ENCODE data around the gene MYH7.
A peak's percentile ranks its signal among the peaks of the same experiment; 100 is the strongest.

MYH7 gene

DNA sequence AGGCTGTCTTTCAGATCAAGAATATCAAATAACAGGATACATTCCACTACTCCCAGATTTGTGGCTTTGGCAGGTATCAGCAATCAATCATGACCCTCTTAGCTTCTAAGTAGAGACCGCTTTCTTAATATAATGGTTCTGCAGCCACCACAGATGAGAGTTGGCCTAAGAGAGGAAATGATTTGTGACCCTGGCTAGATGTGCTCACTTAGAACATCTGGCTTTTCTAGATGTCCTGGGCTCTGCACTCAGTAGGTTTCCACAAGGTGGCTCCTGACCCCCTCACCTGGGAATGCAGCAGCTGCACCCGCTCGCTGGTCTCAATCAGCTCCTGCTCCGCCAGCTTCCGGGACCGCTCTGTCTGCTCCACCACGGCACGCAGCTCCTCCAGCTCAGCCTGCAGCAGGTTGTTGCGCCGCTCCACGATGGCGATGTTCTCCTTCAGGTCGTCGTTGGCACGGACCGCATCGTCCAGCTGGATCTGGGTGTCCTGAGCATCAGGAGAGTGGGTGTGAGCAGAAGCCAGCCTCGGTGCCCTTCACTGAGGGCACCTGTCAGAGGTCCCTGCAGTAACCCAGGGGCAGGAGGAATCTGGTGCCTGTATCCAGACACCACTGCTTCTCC is 49.7 kb downstream of the MYH7 start:
- no peak for DNase-seq

DNA sequence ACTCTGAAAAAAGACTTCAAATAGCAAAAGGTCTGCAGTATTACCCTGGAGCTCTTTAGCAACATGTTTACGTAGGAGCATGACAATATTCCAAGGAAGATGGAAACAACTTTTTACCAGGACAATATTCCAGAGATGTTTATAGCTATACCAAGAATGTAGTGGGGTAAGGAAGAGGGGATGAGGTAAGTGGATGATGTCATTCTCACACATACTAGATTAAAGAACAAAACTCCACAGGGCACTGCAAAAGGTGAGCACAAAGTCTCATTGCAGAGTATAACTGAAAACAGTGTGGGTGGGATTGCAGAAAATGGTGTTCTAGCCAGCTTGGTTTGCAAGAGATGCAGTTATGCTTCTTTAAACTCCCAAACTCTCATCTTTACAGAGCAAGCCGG is 50.2 kb downstream of the MYH7 start:
- DNase-seq, result no peak

DNA sequence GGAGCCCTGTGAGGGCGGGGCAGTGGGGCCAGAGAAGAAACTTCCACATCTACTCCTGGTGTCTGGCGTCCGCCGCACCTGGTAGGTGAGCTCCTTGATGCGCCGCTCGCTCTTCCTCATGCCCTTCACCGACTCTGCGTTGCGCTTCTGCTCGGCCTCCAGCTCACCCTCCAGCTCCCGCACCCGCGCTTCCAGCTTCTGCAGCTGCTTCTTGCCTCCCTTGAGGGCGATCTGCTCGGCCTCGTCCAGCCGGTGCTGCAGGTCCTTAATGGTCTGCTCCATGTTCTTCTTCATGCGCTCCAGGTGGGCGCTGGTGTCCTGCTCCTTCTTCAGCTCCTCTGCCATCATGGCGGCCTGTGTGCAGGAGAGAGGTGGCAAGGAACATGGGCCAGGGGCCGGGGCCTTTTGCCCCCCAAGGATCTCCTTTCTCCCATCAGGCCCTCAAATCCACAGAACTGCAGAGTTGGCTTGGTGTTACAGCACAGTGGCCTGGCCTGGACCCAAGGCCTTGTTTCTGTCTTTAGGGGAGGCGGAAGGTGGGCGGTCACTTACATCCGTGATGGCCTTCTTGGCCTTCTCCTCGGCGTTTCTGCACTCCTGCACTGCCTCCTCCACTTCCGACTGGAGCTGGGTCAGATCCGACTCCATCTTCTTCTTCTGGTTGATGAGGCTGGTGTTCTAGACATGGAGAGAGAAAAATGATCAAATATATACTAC is 50.9 kb downstream of the MYH7 start:
- DNase-seq, result no peak

DNA sequence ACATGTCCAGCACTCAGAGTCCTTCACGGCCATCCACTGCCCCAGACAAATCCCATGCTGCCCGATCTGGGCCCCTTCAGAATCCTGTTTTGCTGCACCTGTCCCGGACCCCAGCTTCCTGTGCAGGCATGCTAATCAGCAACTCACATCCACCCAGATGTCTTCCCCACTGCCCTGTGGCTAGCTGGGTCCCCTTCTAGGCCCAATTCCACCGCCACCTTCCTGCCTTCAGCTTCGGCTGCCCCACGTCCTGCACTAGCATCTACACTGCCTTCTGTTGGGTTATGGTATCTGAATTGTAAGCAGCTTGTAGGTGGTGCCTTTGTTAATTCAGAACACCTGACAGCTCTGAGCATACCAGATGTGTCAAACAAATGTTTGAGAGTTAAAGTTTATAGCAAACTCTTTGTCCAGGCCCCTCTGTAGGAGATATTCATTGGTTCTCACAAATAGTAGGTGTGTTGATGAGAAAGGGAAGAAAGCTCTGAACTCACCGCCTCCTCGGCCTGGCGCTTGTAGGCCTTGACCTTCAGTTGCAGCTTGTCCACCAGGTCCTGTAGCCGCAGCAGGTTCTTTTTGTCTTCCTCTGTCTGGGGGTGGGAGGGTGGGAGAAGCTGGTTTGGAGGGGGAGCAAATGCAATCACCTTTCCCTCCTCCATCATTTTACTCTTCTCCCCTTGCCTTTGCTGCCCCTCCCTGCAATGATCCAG is 52.6 kb downstream of the MYH7 start:
- DNase-seq, result no peak

DNA sequence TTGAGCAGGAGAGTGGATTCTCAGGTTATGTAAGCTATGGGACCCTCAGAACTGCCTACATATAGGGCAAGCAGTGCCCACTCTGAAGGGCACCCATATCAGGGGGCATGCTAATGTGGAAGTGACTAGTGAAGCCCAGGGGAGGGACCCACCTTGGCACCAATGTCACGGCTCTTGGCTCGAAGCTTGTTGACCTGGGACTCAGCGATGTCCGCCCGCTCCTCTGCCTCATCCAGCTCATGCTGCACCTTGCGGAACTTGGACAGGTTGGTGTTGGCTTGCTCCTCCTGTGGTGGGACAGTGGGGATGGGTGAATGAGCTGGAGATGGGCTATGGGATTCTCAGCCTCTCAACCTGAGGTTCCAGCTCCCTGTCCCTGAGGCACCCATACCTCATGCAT is 53.2 kb downstream of the MYH7 start:
- DNase-seq, result no peak

DNA sequence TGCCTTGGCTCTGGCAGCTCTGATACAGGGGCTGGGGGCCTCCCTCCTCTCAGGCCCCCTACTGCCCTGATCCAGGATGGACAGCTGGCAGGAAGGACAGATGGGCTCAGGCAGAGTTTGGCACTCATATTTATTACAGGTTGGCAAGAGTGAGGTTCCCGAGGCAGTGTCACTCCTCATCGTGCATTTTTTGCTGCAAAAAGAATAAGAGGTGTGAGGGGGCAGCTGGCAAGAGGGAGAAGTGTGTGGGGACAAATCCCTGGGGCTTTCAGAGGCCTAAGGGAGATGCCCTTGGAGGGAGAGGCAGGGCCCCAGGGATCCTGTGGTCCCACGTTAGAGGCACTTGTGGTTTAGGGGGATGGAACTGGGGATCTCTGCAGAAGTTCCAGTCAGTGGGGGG is 53.6 kb downstream of the MYH7 start:
- no peak for DNase-seq

DNA sequence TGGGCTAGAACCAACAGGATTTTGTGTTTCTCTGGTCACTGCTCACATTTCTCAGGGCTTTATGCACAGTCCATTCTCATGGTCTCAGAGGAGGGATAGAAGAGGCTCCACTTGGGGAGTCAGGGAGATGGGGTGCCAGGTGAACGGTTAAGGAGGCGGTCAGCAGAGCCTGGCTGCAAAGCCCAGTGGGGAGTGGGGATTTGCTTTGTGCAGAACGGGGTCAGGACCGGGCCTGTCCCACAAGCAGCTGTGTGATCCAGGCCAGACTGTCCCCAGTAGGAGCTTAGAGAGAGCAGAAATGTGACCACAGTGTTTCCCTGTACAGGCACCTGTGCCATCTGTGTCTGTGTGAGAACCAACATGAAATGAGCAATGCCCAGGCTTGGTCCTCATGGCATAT is 54.5 kb downstream of the MYH7 start:
- DNase-seq, result no peak

DNA sequence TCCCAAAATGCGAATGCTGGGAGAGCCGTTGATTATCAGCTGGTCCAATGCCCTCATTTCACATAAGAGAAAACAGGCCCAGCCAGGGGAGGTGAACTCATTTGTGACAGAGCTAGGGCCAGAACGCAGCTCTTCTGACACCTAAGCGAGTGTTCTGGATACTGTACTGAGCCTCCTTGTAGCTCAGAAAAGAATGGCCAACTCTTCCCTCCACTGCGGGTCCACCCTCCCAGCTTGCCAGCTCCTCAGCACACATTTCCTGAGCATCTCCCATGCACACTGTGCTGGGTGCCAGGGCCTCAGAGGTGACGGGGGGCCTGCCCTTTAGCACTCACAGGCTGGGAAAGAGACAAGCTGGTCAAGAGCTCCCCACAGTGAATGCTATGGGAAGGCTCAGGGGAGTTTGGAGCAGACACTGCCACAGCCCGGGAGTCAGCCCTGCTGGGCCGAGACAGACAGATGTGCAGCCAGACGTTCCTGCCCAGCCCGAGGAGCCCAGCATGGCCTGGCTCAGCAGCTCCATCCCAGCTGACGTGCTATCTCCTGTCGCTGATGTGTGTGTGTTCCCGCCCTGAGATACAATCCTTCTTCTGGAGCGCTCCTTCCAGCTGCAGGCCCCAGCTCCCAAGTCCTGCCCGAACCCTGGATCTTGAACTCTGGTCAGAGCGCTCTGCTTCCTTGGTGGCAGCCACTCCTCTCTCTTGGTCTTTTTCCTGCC is 55.1 kb downstream of the MYH7 start:
- DNase-seq, result no peak

DNA sequence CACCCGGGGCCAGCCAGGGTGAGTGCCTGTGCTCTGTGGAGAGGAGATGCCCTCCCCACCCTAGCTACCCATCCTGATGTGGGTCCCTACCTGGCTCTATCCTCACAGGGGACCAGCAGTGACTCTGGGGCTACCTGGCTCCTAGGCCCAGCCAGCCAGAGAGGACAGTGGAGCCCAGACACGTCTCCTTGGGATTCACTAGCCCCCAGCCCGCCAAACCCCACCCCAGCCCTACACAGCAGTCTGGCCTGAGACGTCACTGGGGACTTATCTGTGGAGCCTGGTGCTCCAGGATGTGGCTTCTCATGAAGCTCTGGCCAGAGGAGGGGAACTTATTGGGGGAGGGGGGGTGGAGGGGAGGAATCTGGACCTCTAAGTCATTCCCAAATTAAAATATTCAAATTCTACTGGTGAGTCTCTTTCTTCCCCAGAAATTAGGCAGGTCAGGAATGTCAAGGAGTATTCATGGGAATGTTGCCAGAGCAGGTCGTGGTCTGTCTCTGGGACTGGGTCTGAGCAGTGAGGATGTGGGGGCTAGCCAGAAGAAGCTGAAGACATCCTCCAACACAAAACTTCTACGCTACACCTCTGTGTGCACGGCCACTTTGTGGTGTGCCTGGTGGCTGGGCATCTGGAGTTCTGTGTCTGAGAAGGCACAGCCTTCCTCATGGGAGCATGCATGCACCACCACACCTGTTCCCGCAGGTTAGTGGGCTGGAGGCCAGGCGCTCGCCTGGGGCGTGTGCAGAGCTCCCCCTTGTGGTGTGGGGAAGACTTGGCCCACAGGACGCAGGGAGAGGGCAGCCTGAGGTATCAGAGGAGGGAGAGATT is 55.9 kb downstream of the MYH7 start:
- peak; percentile 54 to 79 (median 66) for DNase-seq

DNA sequence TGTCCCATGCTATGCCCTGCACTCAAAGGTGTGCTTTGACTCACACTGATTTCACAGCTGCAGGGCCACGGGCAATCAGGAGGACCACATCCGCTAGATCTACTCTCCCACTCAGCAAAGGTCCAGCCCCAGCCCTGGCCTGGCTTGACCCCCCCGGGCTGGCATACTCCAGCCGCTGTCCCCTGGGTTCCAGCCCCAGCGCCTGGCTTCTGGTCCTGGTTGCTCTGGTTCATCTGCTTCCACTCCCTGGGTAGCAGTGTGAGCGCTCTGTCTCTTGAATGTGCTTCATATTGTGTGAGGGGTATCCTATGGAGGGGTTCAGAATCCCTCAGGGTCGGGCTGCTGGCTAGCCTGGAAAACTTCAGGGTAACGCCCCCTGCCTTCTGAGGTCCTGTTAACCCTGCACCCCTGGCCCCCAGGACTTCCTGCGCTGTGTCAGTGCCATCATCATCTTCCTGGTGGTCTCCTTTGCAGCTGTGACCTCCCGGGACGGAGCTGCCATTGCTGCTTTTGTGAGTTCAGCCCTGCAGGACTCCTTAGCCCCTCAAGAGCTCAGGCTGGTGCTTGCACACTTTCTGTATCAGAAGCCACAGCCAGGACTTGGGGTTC is 56.7 kb downstream of the MYH7 start:
- DNase-seq, result no peak

DNA sequence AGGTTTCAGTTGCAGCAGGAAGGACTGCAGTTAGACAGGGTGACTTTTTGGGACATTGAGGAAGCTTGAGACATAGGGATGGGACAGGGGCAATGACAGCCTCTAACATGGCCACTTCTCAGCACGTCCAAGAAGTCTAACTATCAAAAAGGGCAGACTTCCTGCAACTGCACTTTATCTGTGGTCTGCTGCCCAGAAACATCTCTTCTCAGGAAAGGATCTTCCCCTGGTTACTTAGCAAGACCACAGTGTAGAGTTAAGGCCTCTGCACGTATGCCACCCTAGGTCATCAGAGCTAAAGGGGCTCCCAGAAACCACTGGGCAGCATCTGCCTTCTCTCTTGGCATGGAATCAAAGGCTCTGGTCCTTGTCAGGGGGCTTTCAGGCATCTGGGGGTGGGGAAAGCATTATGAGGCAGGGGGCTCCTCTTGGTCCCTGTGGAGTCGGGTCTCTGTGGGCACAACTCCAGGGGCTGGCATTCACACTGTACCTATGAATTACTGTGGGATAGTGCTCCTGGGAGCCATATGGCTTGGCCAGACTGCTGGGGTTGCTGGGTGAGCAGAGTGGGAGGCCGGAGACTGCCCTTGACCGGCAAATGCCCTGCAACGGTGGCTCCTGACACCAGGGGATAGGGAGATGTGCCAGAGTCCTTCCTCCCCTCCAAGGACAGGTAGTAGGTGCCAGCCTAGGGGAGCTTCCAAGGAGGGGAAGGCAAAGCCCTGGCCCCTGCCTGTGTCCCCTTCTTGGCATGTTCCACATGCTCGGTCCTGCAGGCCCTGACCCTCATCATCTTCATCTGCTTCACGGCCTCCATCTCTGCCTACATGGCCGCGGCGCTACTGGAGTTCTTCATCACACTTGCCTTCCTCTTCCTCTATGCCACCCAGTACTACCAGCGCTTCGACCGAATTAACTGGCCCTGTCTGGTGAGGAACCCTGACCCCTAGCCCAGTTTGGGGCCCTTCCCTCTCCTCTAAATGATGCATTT is 57.6 kb downstream of the MYH7 start:
- no peak for DNase-seq

DNA sequence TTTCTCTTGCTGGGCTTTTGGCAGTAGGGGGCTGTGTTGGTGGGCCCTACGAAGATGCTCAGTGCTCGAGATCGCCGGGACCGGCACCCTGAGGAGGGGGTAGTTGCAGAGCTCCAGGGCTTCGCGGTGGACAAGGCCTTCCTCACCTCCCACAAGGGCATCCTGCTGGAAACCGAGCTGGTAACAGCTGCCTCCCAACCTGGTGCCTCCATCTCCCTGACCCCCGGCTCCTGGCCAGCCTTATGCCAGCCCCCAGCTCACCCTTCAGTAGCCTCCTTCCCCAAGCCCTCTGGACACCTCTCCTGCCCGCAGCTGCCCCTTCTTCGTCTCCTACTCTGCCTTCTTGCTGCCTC is 58.3 kb downstream of the MYH7 start:
- no peak for DNase-seq

DNA sequence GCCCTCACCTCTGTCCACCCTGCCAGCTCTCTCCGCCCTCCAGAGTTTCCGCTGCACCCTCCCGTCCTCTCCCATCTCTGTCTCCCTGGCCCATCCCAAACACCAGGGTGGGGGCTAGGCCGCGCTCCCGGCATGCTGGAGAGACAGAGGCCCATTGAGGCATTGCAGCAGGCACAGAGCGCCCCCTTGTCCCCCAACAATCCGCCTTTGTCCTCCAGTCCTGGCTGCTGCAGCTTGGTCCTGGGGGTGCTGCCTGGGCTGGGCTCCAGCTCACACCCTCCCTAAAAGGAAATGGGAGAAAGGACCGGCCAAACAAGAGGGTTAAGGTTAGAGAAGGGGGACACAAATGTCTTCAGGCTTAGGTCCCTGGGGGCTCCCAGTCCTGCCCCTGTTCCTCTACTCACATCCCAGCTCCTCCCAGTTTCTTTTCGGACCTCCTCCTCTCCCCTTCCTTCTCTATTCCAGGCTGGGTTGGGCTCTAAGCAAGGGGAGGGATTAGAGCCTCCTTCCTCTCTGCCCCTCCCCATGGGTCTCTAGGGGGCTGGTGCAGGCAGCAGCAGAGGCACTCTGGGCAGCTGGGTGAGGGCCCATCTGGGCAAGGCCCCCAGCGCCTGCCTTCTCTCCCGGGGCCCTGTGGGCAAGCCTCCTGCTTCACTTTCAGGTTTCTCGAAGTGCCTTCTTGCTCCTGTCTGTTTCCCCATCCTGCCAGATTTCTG is 58.8 kb downstream of the MYH7 start, which contains the start of gene CMTM5:
TSS of gene CMTM5 (plus strand) at position 565 of the 716 bp plus-strand sequence. CDS start 206 bp downstream, outside the sequence.
- no peak for DNase-seq

DNA sequence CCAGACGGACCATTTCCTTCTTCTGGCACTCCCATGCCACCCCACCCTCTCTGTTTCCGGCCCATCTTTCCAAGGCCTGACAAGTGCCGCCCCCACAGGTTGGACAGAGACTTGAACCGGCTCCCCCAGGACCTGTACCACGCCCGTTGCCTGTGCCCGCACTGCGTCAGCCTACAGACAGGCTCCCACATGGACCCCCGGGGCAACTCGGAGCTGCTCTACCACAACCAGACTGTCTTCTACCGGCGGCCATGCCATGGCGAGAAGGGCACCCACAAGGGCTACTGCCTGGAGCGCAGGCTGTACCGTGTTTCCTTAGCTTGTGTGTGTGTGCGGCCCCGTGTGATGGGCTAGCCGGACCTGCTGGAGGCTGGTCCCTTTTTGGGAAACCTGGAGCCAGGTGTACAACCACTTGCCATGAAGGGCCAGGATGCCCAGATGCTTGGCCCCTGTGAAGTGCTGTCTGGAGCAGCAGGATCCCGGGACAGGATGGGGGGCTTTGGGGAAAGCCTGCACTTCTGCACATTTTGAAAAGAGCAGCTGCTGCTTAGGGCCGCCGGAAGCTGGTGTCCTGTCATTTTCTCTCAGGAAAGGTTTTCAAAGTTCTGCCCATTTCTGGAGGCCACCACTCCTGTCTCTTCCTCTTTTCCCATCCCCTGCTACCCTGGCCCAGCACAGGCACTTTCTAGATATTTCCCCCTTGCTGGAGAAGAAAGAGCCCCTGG is 59.8 kb downstream of the MYH7 start:
- no peak for DNase-seq

DNA sequence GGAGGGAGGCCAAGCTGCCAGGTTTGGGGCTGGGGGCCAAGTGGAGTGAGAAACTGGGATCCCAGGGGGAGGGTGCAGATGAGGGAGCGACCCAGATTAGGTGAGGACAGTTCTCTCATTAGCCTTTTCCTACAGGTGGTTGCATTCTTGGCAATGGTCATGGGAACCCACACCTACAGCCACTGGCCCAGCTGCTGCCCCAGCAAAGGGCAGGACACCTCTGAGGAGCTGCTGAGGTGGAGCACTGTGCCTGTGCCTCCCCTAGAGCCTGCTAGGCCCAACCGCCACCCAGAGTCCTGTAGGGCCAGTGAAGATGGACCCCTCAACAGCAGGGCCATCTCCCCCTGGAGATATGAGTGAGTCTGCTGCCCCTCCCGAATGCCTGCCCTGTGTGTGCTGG is 62.4 kb downstream of the MYH7 start:
- no peak for DNase-seq

DNA sequence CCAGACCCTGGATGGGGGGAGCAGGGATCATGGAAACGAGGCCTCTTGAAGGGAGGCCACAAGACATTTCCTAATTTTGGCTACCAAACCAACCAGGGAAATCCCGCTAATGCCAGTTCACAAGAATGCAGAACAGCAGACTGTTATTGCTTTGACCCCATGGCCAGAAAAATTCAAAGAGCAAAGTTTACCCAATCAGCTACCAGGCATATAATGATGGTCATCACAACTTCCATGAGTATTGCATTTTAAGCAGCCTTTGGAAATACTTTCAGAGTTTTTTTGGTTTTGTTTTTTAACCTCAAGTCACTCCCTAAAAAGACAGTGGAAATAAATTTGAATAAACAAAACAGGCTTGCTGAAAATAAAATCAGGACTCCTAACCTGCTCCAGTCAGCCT is 63.0 kb downstream of the MYH7 start, which contains the start of gene IL25:
TSS of gene IL25 (plus strand) at position 301 of the 400 bp plus-strand sequence.
- DNase-seq, result no peak

DNA sequence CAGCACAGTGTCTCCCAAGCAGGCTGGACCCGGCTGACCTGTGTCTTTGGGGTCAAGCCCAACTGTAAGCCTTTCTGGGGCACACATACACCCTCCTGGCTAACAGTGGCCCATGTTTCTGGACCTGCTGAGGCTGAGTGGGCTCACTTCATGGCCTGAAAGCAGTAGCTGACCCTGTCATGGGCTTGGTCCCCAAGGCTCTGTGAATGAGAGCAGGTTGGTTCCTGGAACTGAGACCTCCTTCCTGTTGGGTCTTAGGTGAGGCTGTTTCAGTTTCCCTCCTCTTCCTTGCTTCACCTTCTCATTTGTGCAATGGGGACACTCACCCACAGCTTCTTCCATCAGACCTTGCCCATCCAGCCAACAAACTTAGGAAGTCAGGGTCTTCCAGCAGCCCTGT is 63.6 kb downstream of the MYH7 start:
- no peak for DNase-seq

DNA sequence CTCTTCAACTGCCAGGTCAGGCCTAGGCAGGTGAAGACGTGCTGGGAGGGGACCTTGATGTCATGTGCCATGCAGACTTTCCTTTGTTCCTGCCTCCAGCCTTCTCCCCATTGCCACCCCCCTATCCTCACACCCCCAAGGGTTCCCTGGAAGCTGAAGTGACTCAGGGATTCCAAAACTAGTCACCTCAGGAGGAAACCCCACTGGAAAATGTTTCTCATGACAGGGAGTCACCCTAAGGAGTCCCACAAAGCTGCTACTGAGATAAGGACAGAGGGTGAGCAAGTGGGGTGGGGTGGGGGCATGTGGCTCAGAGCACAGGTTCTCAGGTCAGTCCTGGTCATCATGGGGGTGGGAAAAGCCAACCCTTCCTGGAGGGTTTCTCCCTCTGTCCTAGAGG is 65.2 kb downstream of the MYH7 start:
- DNase-seq, result no peak

DNA sequence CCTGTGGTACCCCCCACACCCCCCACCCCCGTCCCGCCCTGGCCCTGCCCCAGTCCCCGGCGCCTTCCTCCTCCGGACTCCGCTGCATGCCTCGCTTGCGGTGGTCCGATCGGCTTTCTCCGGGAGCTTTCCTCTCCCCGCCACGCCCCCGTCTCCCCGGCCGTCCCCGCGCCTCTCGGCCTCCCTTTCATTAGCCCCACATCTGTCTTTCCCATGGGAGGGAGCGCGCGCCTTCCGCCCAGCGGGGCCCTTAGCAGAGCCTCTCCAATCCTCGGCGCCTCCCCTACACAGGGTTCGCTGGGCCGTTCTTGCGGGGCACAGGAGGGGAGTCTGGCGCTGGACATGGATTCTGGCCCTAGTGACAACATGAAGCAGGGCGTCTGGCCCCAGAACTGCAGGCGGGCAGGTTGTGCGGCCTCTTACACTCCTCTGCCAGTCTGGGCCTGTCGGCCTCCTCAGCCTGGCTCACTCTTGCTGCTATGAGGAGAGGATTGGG is 69.0 kb downstream of the MYH7 start:
- DNase-seq, result no peak

Data from suppressor macrophage (primary cell).